Tibial nerve (tissue), 4 donors: ENCODE measurements around the gene BMP5.

Experiments used
- CTCF ChIP-seq, 5 experiments: fragments of 200-600 bp in 3 of 5; fragments of 450-650 bp in 2 of 5; sonication (generic) in 3 of 5; IDR thresholded peaks; one replicate each; pipeline ENCODE4 v1.5.1; 2016 to 2019; ENCODE audit warnings: antibody characterized with exemption in 5 of 5, mild to moderate bottlenecking in 3 of 5, moderate library complexity in 2 of 5
- EP300 ChIP-seq, 2 donors: sonication (generic); formaldehyde crosslinking; IDR thresholded peaks; one replicate each; pipeline ENCODE4 v1.6.1; 2017; ENCODE audit warnings: antibody characterized with exemption in 2 of 2, mild to moderate bottlenecking in 1 of 2
- POLR2A ChIP-seq, 2 donors: fragments of 450-650 bp; IDR thresholded peaks; one replicate each; pipeline ENCODE4 v1.6.1; 2017; ENCODE audit warnings: antibody characterized with exemption in 2 of 2, mild to moderate bottlenecking in 2 of 2, moderate library complexity in 2 of 2

- TF ChIP-seq POLR2A (IDR thresholded peaks at IDR 0.05) (no peak), EP300 (IDR thresholded peaks at IDR 0.05) (no peak), CTCF (IDR thresholded peaks at IDR 0.05) (no peak)
Observed at GRCh38 chr6:55782275-55782674, 93.1 kb downstream of the BMP5 start.
